ENCODE measurements around the gene RPLP2.

The RPLP2 gene

GRCh38 chr11:810040-810567, 337 bp downstream of the RPLP2 start:
- DNase-seq, result no peak

DNA sequence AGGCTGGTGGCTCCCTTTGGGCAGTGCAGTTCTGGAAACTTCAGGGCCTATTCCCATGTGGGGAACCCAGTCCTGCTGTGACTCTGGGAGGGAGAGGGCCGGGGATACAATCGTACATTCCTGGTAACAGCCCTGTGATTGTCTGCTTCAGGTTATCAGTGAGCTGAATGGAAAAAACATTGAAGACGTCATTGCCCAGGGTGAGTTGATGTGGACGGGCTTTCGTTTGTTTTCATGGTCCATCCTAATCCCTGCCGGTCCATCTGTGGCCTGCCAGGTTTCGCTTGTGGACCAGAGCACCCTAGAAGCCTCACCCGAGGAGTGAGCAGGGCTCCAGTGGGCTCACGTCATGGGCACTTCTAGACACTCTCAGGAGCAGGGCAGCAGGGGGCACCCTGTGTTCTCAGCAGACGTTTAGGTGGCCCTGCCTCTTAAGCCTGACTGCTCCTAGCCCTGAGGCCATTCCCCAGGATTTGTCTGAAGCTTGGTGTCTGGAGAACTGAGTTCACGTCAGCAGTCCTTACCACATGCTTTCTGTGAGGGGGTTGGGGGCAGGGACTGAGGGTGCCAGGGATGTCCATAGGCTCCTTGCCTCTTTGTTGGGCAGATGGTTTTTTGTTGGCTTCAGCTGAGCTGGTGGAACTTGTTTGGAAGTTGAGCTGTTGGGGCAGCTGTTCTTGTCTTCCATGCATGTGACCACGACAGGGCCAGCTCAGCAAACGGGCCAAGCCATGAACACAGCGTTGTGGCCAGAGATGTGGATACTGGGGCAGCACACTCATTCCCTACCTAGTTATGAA, 1.9 kb downstream of the RPLP2 start:
- no peak for DNase-seq

DNA sequence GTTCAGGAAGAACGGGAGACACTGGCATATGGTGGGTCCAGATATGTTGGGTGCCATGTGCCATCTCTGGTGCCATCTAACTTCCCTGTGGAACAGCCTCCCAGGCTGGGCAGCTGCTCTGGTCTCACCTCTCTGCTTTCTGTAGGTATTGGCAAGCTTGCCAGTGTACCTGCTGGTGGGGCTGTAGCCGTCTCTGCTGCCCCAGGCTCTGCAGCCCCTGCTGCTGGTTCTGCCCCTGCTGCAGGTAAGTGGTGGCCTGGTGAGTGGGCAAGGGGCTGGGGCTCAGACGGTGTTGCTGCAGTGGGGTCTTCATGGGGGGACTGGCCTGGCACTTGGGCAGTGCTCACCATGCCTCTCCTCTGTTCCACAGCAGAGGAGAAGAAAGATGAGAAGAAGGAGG, 2.6 kb downstream of the RPLP2 start:
- no peak for DNase-seq

- DNase-seq, result no peak
These were observed 3.3 kb downstream of the RPLP2 start for GRCh38 chr11:813072-813455.

DNA sequence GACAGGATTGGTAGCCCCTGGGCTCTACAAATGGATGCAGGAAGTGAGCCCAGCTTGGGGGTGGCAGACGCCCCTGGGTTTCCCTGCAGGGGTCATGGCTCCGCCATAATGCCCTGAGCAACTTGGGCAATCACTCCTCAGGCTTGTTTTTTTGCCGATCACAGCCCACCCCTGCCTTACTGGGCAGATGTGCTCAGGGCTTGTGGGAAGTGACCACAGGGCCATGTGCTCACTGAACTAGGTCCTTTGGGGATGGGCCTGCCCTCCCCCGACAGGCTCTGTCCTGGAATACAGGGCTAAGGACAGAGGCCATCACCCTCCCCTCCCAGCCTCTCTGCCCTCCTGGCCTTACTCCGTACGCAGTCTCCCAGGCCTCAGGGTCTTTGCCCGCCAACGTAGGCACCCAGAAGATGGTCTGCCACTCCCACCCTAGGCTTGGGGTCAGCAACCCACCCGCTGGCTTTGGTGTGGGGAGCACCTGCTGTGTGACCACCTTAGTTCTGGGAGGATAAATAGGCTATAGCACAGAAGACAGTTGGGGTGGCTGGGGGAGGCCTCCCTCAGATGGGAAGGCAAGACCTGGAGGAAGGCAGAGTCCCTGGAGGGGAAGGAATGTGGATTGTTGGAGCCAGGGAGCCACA, 3.8 kb downstream of the RPLP2 start:
- no peak for DNase-seq

GRCh38 chr11:815675-816432, 6.1 kb downstream of the RPLP2 start:
- no peak for DNase-seq

DNA sequence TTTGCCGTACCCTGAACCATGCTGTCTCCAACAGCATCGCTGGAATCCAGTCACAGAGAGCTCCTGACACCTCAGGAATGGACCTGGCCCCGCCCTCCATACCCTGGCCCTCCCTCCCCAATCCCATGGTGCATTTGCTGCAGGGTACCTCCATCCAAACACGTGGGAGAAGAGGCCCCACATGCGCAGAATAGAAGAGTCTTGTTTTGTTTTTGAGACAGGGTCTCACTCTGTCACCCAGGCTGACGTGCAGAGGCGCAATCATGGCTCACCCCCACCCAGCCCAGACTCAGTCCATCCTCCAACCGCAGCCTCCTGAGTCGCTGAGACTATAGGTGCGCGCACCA, 6.6 kb downstream of the RPLP2 start:
- no peak for DNase-seq

- DNase-seq, result no peak
These were observed 8.8 kb downstream of the RPLP2 start, which contains the start of gene PNPLA2 for GRCh38 chr11:818396-819128. PNPLA2 (plus strand) TSS chr11:818914; CDS start chr11:819719, 805 bp downstream.

DNA sequence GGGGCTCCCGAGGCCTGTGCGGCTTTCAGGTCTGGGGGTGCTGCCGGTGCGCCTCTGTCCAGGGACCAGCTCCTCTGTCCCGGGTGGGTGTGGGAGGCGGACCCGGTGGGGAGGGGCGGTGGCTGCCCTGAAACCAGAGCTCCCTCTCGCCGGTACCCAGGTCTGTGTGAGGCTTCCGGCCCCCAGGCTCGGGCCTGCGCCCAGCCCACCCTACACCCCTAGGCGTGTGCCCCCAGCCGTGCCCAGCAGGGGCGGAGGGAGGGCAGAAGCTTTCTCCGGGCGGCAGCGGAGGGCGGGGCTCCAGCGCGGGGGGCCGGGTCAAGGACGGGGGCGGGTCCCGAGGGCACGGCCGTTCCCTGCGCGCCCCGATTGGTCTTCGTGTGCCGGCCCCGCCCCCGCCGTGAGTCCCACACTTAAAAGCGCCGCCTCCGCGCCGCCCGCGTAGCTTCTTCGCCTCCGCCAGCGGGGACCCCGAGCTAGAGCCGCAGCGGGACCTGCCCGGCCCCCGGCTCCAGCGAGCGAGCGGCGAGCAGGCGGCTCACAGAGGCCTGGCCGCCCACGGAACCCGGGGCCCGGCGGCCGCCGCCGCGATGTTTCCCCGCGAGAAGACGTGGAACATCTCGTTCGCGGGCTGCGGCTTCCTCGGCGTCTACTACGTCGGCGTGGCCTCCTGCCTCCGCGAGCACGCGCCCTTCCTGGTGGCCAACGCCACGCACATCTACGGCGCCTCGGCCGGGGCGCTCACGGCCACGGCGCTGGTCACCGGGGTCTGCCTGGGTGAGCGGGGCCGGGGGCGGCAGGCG, 9.6 kb downstream of the RPLP2 start:
- DNase-seq, result peak; percentile 93 to 94

GRCh38 chr11:819943-820649, 10.3 kb downstream of the RPLP2 start:
- DNase-seq, result peak; percentile 95 to 96

GRCh38 chr11:820655-821511, 11.1 kb downstream of the RPLP2 start:
- peak in 1 of 2 donors; percentile 67 for DNase-seq

DNA sequence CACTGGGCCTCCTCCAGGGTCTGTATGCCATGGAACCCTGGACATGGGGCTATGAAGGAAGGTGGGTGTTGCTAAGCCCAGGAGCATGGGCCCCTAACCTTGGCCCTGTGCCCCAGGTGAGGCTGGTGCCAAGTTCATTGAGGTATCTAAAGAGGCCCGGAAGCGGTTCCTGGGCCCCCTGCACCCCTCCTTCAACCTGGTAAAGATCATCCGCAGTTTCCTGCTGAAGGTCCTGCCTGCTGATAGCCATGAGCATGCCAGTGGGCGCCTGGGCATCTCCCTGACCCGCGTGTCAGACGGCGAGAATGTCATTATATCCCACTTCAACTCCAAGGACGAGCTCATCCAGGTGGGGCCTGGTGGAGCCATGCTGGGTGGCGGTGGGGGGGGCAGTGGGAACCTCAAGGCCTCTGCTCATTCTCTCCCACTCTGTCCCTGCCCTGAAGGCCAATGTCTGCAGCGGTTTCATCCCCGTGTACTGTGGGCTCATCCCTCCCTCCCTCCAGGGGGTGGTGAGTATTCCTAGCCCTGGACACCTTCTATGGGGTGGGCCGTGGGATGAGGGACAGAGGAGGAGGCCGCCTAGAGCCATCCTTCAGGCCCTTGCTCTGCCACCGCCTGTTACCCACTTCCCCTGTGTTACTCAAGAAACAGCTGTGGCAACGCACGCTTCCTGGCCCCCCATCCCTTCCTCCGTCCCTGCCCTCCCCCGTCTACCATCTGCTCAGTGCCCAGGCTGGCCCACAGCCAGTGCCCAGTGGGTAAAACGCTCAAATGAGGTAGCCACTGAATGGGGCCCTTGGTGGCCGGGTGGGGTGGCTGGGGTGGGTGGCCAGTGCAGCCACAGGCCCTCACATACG, 12.0 kb downstream of the RPLP2 start:
- DNase-seq, result peak in 1 of 2 donors; percentile 49

DNA sequence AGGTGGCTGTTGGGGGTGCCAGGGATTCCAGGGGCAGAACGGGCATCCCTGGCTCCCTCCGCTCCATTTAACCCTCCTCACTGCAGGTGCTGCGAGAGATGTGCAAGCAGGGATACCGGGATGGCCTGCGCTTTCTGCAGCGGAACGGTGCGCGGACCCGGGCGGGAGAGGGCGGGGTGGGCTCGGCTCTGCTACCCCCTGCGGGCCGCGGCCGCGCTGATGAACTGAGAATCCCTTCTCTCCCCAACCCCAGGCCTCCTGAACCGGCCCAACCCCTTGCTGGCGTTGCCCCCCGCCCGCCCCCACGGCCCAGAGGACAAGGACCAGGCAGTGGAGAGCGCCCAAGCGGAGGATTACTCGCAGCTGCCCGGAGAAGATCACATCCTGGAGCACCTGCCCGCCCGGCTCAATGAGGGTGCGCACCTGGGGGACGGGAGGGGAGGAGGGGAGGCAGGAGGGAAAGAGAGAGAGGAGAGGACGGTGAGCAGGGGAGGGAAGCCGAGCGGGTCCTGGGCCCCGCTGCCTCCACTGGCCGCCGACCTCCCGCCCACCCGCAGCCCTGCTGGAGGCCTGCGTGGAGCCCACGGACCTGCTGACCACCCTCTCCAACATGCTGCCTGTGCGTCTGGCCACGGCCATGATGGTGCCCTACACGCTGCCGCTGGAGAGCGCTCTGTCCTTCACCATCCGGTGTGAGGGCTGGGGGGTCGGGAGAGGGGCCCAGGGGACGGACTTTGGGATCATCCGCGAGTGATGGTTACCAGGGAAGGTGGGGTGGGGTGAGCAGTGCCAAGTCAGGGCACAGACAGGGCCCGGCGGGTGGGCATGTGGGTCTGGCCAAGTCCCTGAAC, 13.9 kb downstream of the RPLP2 start:
- DNase-seq, result no peak

- no peak for DNase-seq
These were observed 14.6 kb downstream of the RPLP2 start for GRCh38 chr11:824292-824880.

GRCh38 chr11:824942-825341, 15.2 kb downstream of the RPLP2 start:
- no peak for DNase-seq

DNA sequence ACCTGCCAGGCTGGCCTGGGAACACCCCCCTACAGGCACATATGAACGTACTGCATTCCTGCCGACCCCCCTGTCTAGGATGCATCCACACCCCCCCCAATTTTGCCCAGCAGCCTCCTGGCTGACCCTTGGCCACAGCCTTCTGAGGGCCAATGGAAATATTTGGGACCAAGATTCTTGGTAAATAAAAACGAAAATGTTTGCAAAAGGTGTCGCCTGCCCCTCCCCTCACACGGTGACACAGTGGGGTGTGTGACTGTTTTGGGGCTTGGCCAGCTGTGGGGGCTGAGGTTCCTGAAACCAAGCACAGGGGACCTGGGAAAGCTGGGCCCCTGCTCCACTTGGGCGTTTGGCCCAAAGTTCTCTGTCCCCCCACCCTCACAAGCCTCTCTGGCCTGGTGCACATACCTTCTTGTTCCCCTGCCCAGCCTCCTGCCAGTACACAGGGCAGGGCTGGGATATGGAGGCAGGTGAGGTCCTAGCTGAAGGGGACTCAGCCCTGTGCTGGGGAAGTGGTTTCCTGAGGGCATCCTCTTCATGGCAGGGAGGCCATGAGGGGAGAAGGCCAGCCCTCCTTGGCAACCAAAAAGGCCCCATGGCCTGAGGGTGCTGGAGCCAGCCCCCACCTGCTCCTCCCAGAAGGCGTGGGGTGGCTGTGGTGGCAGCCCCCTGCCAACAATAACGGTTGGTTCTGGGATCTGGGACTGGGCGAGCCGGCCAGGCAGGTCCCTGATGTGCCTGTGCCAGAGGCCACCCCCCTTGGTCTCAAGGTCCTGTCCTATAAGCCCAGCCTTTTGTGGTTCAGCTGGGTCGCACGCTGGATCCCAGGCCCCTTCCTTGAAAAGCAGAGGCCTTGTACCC, 15.8 kb downstream of the RPLP2 start:
- DNase-seq, result no peak

DNA sequence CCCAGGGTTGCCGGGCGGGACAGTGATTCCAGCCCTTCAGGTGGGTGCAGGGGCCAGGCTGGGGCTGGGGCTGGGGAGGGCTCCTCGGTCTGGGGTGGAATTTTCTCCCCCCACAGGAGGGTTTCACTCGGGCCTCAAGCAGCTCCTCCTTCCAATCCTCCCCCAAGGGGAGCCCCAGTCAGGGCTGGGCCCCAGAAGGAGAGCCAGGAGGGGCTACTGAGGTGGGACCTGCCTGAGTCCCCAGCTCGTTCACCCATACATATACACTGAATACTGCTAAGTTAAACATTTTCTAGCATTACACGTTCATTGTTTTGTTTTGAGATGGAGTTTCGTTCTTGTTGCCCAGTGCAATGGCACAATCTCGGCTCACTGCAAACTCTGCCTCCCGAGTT, 16.5 kb downstream of the RPLP2 start:
- DNase-seq, result no peak

Data from CD4-positive, alpha-beta T cell treated with Interleukin-4 for 1 hour (primary cell).